Neural cell (in vitro differentiated cells): ENCODE results near the gene TBL1X. TPM values are rescaled to one million over a fixed set of nuclear protein-coding genes. Genes with fewer than 3 reads are reported as not detected.

Experiments used
- H2AFZ ChIP-seq: fragments of 200-600, 300-800 bp; sonication (generic), shearing (Covaris generic); 2 replicates; pipeline ENCODE4 v1.6.0; 2014; ENCODE audit warnings: low read depth, mild to moderate bottlenecking, antibody characterized with exemption, low read length, moderate library complexity
- H3F3A ChIP-seq: fragments of 200-600 bp; shearing (Covaris generic); 2 replicates; pipeline ENCODE4 v1.6.1; 2016; ENCODE audit warnings: mild to moderate bottlenecking, moderate library complexity, mixed read lengths, antibody characterized with exemption, low read length; ENCODE audit not compliant: insufficient read depth, poor library complexity, severe bottlenecking
- H3K27ac ChIP-seq: fragments of 200-600, 300-800 bp; sonication (generic), shearing (Covaris generic); 2 replicates; pipeline ENCODE4 v1.5.1; 2014; ENCODE audit warnings: mild to moderate bottlenecking, low read length, moderate library complexity
- H3K27me3 ChIP-seq: fragments of 300-800, 200-600 bp; sonication (generic), shearing (Covaris generic); 2 replicates; pipeline ENCODE4 v1.6.0; 2014; ENCODE audit warnings: mild to moderate bottlenecking, low read depth, low read length, moderate library complexity; ENCODE audit not compliant: insufficient read depth
- H3K36me3 ChIP-seq: fragments of 300-800, 200-600 bp; sonication (generic), shearing (Covaris generic); 2 replicates; pipeline ENCODE4 v1.5.1; 2014; ENCODE audit warnings: mild to moderate bottlenecking, antibody characterized with exemption, low read length, moderate library complexity; ENCODE audit not compliant: insufficient read depth
- H3K4me2 ChIP-seq: fragments of 300-800, 200-600 bp; sonication (generic), shearing (Covaris generic); 2 replicates; pipeline ENCODE4 v1.6.0; 2014; ENCODE audit warnings: mild to moderate bottlenecking, low read length
- H3K4me3 ChIP-seq: fragments of 300-800, 200-600 bp; sonication (generic), shearing (Covaris generic); 2 replicates; pipeline ENCODE4 v1.5.1; 2014; ENCODE audit warnings: mild to moderate bottlenecking, low read length, moderate library complexity
- H3K79me2 ChIP-seq: fragments of 200-600 bp; shearing (Covaris generic); replicated peaks from 2 replicates; pipeline ENCODE4 v1.6.0; 2014; ENCODE audit warnings: mild to moderate bottlenecking, low read length, moderate library complexity; ENCODE audit not compliant: insufficient read depth
- H3K9ac ChIP-seq: fragments of 300-800, 200-600 bp; sonication (generic), shearing (Covaris generic); 2 replicates; pipeline ENCODE4 v1.6.1; 2016; ENCODE audit warnings: mild to moderate bottlenecking, low read length, mixed read lengths
- H3K9me2 ChIP-seq: fragments of 200-600 bp; shearing (Covaris generic); 2 replicates; pipeline ENCODE4 v1.6.1; 2016; ENCODE audit warnings: mild to moderate bottlenecking, low read length, mixed read lengths; ENCODE audit not compliant: insufficient read depth
- H3K9me3 ChIP-seq: fragments of 200-600, 300-800 bp; sonication (generic), shearing (Covaris generic); 2 replicates; pipeline ENCODE4 v1.6.1; 2016; ENCODE audit warnings: mild to moderate bottlenecking, mixed run types, low read length, moderate library complexity, mixed read lengths
- H4K20me1 ChIP-seq: fragments of 200-600 bp; shearing (Covaris generic); 2 replicates; pipeline ENCODE4 v1.6.1; 2016; ENCODE audit warnings: mild to moderate bottlenecking, mixed run types; ENCODE audit not compliant: insufficient read depth
- EP300 ChIP-seq: fragments of 450-650 bp; conservative IDR thresholded peaks from 2 replicates; pipeline ENCODE4 v1.6.1; 2014; ENCODE audit warnings: antibody characterized with exemption, mild to moderate bottlenecking, moderate library complexity; ENCODE audit not compliant: poor library complexity, severe bottlenecking
- EZH2 ChIP-seq: fragments of 200-600, 300-800 bp; shearing (Covaris generic), sonication (generic); IDR thresholded peaks from 2 replicates; pipeline ENCODE4 v1.6.1; 2014; ENCODE audit warnings: antibody characterized with exemption, low read length, borderline replicate concordance, mild to moderate bottlenecking; ENCODE audit not compliant: insufficient read depth, poor library complexity, severe bottlenecking
- MXI1 ChIP-seq: fragments of 450-650 bp; conservative IDR thresholded peaks from 2 replicates; pipeline ENCODE4 v1.6.1; 2014; ENCODE audit warnings: antibody characterized with exemption, mild to moderate bottlenecking; ENCODE audit not compliant: poor library complexity, severe bottlenecking
- POLR2AphosphoS5 ChIP-seq: IDR thresholded peaks from 2 replicates; pipeline ENCODE4 v1.6.1; 2012
- RAD21 ChIP-seq: fragments of 450-650 bp; conservative IDR thresholded peaks from 2 replicates; pipeline ENCODE4 v1.6.1; 2014; ENCODE audit warnings: antibody characterized with exemption, mild to moderate bottlenecking, moderate library complexity
- SMC3 ChIP-seq: fragments of 450-650 bp; conservative IDR thresholded peaks from 2 replicates; pipeline ENCODE4 v1.6.1; 2014; ENCODE audit warnings: antibody characterized with exemption, mild to moderate bottlenecking, moderate library complexity; ENCODE audit not compliant: poor library complexity
- TAF1 ChIP-seq: IDR thresholded peaks from 2 replicates; pipeline ENCODE4 v1.6.1; 2012; ENCODE audit warnings: low read depth
- polyA plus RNA-seq: library from polyadenylated mRNA; depleted of rRNA; stranded (reverse); fragments of >200 nt; gene quantifications from 2 replicates; pipeline ENCODE4 v1.2.3, GENCODE V29; 2014
- TF ChIP-seq, protein P1 (sequence below): fragments of 450-650 bp; IDR thresholded peaks from 2 replicates; pipeline ENCODE4 v1.5.1; 2014; ENCODE audit warnings: antibody characterized with exemption, mild to moderate bottlenecking, moderate library complexity; ENCODE audit not compliant: poor library complexity, severe bottlenecking
- TF ChIP-seq, protein P2 (sequence below): IDR thresholded peaks from 2 replicates; pipeline ENCODE4 v1.6.1; 2012; ENCODE audit warnings: borderline replicate concordance

TBL1X gene
- polyA plus RNA-seq, 1 donor from 2014 or later: 2.2 TPM

DNA sequence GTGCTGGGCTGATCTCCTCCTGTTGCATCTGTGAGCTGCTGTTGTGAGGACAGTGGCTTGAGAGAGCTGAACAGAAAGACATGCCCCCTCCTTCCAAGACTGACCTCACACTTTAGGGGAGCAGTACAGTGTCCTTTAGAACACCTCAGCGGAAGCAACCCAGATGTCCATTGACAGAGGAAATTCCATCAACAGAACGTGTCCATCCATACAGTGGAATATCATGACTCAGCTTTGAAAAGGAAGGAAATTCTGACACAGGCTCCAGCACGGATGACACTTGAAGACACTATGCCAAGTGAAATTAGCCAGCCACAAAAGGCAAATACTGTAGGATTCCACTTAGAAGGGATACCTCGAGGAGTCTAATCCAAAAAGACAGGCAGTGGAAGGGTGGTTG is 197.3 kb downstream of the TBL1X start:
- Histone ChIP-seq H3K36me3 (no peaks in the 10 kb centered on the region), H3K9ac (no peak overlapping the region), H3K27me3 (no peaks in the 10 kb centered on the region), H3K9me3 (no peaks in the 10 kb centered on the region), H2AFZ (no peak overlapping the region), H3K27ac (no peak overlapping the region), H3K9me2 (no peaks in the 10 kb centered on the region), H4K20me1 (no peaks in the 10 kb centered on the region), H3F3A (no peaks in the 10 kb centered on the region), H3K4me2 (no peak overlapping the region), H3K4me3 (no peak overlapping the region), H3K79me2 (no peaks in the 10 kb centered on the region)
- TF ChIP-seq SMC3: no peak
- TF ChIP-seq POLR2AphosphoS5: no peak

DNA sequence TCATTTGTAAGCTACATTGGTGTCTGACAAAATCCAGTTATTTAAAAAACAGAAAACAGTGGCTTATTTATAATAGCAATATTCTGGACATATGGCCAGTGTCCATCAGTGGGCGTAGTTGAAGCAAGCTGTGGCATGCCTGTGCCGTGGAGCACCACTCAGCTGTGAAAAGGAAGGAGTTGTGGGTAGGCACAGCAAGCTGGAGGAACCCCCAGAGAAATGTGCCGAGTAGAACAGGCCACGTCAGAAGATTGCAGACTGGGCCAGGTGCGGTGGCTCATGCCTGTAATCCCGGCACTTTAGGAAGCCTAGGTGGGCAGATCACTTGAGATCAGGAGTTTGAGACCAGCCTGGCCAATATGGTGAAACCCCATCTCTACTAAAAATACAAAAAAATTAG is 198.4 kb downstream of the TBL1X start:
- H3K9ac ChIP-seq: no peak overlapping the region
- TF ChIP-seq RAD21: no peak
- no peak for TF ChIP-seq TAF1
- no peak for TF ChIP-seq EP300
- no peak for TF ChIP-seq EZH2
- TF ChIP-seq MXI1: no peak
- TF ChIP-seq SMC3: no peak
- TF ChIP-seq POLR2AphosphoS5: no peak
- TF ChIP-seq, protein P1, sequence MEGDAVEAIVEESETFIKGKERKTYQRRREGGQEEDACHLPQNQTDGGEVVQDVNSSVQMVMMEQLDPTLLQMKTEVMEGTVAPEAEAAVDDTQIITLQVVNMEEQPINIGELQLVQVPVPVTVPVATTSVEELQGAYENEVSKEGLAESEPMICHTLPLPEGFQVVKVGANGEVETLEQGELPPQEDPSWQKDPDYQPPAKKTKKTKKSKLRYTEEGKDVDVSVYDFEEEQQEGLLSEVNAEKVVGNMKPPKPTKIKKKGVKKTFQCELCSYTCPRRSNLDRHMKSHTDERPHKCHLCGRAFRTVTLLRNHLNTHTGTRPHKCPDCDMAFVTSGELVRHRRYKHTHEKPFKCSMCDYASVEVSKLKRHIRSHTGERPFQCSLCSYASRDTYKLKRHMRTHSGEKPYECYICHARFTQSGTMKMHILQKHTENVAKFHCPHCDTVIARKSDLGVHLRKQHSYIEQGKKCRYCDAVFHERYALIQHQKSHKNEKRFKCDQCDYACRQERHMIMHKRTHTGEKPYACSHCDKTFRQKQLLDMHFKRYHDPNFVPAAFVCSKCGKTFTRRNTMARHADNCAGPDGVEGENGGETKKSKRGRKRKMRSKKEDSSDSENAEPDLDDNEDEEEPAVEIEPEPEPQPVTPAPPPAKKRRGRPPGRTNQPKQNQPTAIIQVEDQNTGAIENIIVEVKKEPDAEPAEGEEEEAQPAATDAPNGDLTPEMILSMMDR: no peak
- TF ChIP-seq, protein P2, sequence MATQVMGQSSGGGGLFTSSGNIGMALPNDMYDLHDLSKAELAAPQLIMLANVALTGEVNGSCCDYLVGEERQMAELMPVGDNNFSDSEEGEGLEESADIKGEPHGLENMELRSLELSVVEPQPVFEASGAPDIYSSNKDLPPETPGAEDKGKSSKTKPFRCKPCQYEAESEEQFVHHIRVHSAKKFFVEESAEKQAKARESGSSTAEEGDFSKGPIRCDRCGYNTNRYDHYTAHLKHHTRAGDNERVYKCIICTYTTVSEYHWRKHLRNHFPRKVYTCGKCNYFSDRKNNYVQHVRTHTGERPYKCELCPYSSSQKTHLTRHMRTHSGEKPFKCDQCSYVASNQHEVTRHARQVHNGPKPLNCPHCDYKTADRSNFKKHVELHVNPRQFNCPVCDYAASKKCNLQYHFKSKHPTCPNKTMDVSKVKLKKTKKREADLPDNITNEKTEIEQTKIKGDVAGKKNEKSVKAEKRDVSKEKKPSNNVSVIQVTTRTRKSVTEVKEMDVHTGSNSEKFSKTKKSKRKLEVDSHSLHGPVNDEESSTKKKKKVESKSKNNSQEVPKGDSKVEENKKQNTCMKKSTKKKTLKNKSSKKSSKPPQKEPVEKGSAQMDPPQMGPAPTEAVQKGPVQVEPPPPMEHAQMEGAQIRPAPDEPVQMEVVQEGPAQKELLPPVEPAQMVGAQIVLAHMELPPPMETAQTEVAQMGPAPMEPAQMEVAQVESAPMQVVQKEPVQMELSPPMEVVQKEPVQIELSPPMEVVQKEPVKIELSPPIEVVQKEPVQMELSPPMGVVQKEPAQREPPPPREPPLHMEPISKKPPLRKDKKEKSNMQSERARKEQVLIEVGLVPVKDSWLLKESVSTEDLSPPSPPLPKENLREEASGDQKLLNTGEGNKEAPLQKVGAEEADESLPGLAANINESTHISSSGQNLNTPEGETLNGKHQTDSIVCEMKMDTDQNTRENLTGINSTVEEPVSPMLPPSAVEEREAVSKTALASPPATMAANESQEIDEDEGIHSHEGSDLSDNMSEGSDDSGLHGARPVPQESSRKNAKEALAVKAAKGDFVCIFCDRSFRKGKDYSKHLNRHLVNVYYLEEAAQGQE: no peak
- no peaks in the 10 kb centered on the region for H3K36me3 ChIP-seq
- no peak overlapping the region for H3K4me3 ChIP-seq
- no peaks in the 10 kb centered on the region for H3K27me3 ChIP-seq
- no peak overlapping the region for H3K27ac ChIP-seq
- no peak overlapping the region for H2AFZ ChIP-seq
- no peaks in the 10 kb centered on the region for H3K9me3 ChIP-seq
- H3K9me2 ChIP-seq: no peaks in the 10 kb centered on the region
- H3F3A ChIP-seq: no peaks in the 10 kb centered on the region
- no peak overlapping the region for H3K4me2 ChIP-seq
- H3K79me2 ChIP-seq: no peaks in the 10 kb centered on the region
- no peaks in the 10 kb centered on the region for H4K20me1 ChIP-seq

DNA sequence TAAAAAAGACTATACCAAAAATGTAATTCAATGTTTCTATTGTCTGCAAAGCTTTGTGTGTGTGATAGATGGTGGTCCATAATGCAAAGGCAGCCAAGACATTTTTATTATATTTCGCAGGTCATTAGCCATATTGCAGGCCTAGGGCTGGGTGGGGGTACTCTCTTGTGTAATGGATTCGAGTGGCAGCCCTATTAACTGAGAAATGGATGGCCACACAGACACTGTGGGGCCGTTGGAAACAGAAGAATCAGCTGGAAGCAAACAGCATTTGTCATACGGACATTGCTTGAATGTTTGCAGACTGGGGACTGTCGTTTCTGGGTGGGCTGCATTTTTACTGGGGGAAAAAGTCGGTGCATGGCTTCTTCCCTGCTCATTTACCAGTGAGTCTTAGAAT is 199.4 kb downstream of the TBL1X start:
- Histone ChIP-seq H3K79me2 (no peaks in the 10 kb centered on the region), H3K9ac (no peak overlapping the region), H3K27me3 (no peaks in the 10 kb centered on the region), H3K27ac (no peak overlapping the region), H3K36me3 (no peaks in the 10 kb centered on the region), H2AFZ (no peak overlapping the region), H3K9me3 (no peaks in the 10 kb centered on the region), H3F3A (no peaks in the 10 kb centered on the region), H3K4me2 (no peak overlapping the region), H3K4me3 (no peak overlapping the region), H3K9me2 (no peaks in the 10 kb centered on the region), H4K20me1 (no peaks in the 10 kb centered on the region)
- TF ChIP-seq, protein P1: no peak
- no peak for TF ChIP-seq TAF1
- no peak for TF ChIP-seq MXI1
- no peak for TF ChIP-seq EZH2
- TF ChIP-seq EP300: no peak
- TF ChIP-seq SMC3: no peak
- no peak for TF ChIP-seq POLR2AphosphoS5
- TF ChIP-seq, protein P2: no peak
- no peak for TF ChIP-seq RAD21
